Measurements from ENCODE around the gene TBCD.
A peak's percentile ranks its signal among the peaks of the same experiment; 100 is the strongest.

TBCD gene

GRCh38 chr17:82839617-82840292 is 87.9 kb downstream of the TBCD start, which contains the start of gene ZNF750:
TSS of gene ZNF750 (minus strand) at chr17:82840022. CDS start at chr17:82832454, 7,568 bp downstream.
- Mint-ChIP-seq H3K36me3 (ENCODE audit: low read depth) (no peaks in the 10 kb centered on the region), H3K27me3 (ENCODE audit: low read depth) (no peaks in the 10 kb centered on the region), H3K4me3 (no peak within 1 kb of the TSS), H3K9me3 (no peaks in the 10 kb centered on the region), H3K27ac (no peak within 1 kb of the TSS), H3K4me1 (ENCODE audit: low read depth) (peaks cover 3% of the 10 kb centered on the region)
- DNase-seq (ENCODE audit: low spot score): no peak

GRCh38 chr17:82840431-82840831 is 88.6 kb downstream of the TBCD start:
- no peak overlapping the region for H3K4me3 Mint-ChIP-seq
- no peak overlapping the region for H3K27ac Mint-ChIP-seq
- no peaks in the 10 kb centered on the region for H3K36me3 Mint-ChIP-seq (ENCODE audit: low read depth)
- no peak for DNase-seq (ENCODE audit: low spot score)
- no peaks in the 10 kb centered on the region for H3K27me3 Mint-ChIP-seq (ENCODE audit: low read depth)
- no peaks in the 10 kb centered on the region for H3K9me3 Mint-ChIP-seq
- peaks cover 3% of the 10 kb centered on the region for H3K4me1 Mint-ChIP-seq (ENCODE audit: low read depth)

GRCh38 chr17:82841921-82842596 is 90.2 kb downstream of the TBCD start:
- no peak for DNase-seq (ENCODE audit: low spot score)
- no peak overlapping the region for H3K27ac Mint-ChIP-seq
- H3K4me1 Mint-ChIP-seq (ENCODE audit: low read depth): peaks cover 3% of the 10 kb centered on the region
- H3K27me3 Mint-ChIP-seq (ENCODE audit: low read depth): no peaks in the 10 kb centered on the region
- no peak overlapping the region for H3K4me3 Mint-ChIP-seq
- H3K36me3 Mint-ChIP-seq (ENCODE audit: low read depth): no peaks in the 10 kb centered on the region
- no peaks in the 10 kb centered on the region for H3K9me3 Mint-ChIP-seq

GRCh38 chr17:82843904-82844680 is 92.2 kb downstream of the TBCD start:
- Mint-ChIP-seq H3K27ac (peak overlapping the region; percentile 7), H3K4me3 (no peak overlapping the region), H3K4me1 (ENCODE audit: low read depth) (peaks cover 10% of the 10 kb centered on the region), H3K9me3 (no peaks in the 10 kb centered on the region), H3K27me3 (ENCODE audit: low read depth) (no peaks in the 10 kb centered on the region), H3K36me3 (ENCODE audit: low read depth) (peaks cover 3% of the 10 kb centered on the region)
- no peak for DNase-seq (ENCODE audit: low spot score)

GRCh38 chr17:82844796-82845162 is 92.9 kb downstream of the TBCD start:
- Mint-ChIP-seq H3K4me3 (no peak overlapping the region), H3K27me3 (ENCODE audit: low read depth) (no peaks in the 10 kb centered on the region), H3K27ac (no peak overlapping the region), H3K9me3 (no peaks in the 10 kb centered on the region), H3K4me1 (ENCODE audit: low read depth) (peaks cover 13% of the 10 kb centered on the region), H3K36me3 (ENCODE audit: low read depth) (peaks cover 7% of the 10 kb centered on the region)
- no peak for DNase-seq (ENCODE audit: low spot score)

- H3K27me3 Mint-ChIP-seq (ENCODE audit: low read depth): no peaks in the 10 kb centered on the region
- peak overlapping the region; percentile 13 for H3K27ac Mint-ChIP-seq
- H3K36me3 Mint-ChIP-seq (ENCODE audit: low read depth): peaks cover 7% of the 10 kb centered on the region
- H3K9me3 Mint-ChIP-seq: no peaks in the 10 kb centered on the region
- no peak for DNase-seq (ENCODE audit: low spot score)
- peaks cover 13% of the 10 kb centered on the region for H3K4me1 Mint-ChIP-seq (ENCODE audit: low read depth)
- H3K4me3 Mint-ChIP-seq: no peak overlapping the region
These were observed 93.4 kb downstream of the TBCD start for GRCh38 chr17:82845163-82845807.

GRCh38 chr17:82846061-82846691 is 94.3 kb downstream of the TBCD start:
- Mint-ChIP-seq H3K4me1 (ENCODE audit: low read depth) (peaks cover 13% of the 10 kb centered on the region), H3K4me3 (no peak overlapping the region), H3K27ac (no peak overlapping the region), H3K36me3 (ENCODE audit: low read depth) (peaks cover 9% of the 10 kb centered on the region), H3K9me3 (no peaks in the 10 kb centered on the region), H3K27me3 (ENCODE audit: low read depth) (no peaks in the 10 kb centered on the region)
- DNase-seq (ENCODE audit: low spot score): no peak

GRCh38 chr17:82848022-82848592 is 96.2 kb downstream of the TBCD start:
- Mint-ChIP-seq H3K27ac (peak overlapping the region; percentile 36), H3K9me3 (no peaks in the 10 kb centered on the region), H3K4me3 (no peak overlapping the region), H3K27me3 (ENCODE audit: low read depth) (no peaks in the 10 kb centered on the region), H3K36me3 (ENCODE audit: low read depth) (peaks cover 9% of the 10 kb centered on the region), H3K4me1 (ENCODE audit: low read depth) (peaks cover 13% of the 10 kb centered on the region)
- DNase-seq (ENCODE audit: low spot score): no peak

- Mint-ChIP-seq H3K27me3 (ENCODE audit: low read depth) (no peaks in the 10 kb centered on the region), H3K27ac (peak overlapping the region; percentile 41), H3K4me3 (no peak overlapping the region), H3K36me3 (ENCODE audit: low read depth) (peaks cover 9% of the 10 kb centered on the region), H3K9me3 (no peaks in the 10 kb centered on the region), H3K4me1 (ENCODE audit: low read depth) (peaks cover 10% of the 10 kb centered on the region)
- DNase-seq (ENCODE audit: low spot score): no peak
These were observed 97.4 kb downstream of the TBCD start for GRCh38 chr17:82849076-82849945.

GRCh38 chr17:82851381-82851780 is 99.5 kb downstream of the TBCD start:
- Mint-ChIP-seq H3K9me3 (no peaks in the 10 kb centered on the region), H3K27ac (no peak overlapping the region), H3K4me1 (ENCODE audit: low read depth) (peaks cover 12% of the 10 kb centered on the region), H3K36me3 (ENCODE audit: low read depth) (peaks cover 12% of the 10 kb centered on the region), H3K27me3 (ENCODE audit: low read depth) (no peaks in the 10 kb centered on the region), H3K4me3 (no peak overlapping the region)
- no peak for DNase-seq (ENCODE audit: low spot score)

- Mint-ChIP-seq H3K4me1 (ENCODE audit: low read depth) (peaks cover 16% of the 10 kb centered on the region), H3K4me3 (no peak overlapping the region), H3K27me3 (ENCODE audit: low read depth) (no peaks in the 10 kb centered on the region), H3K36me3 (ENCODE audit: low read depth) (peaks cover 11% of the 10 kb centered on the region), H3K9me3 (no peaks in the 10 kb centered on the region), H3K27ac (no peak overlapping the region)
- DNase-seq (ENCODE audit: low spot score): no peak
These were observed 102.4 kb downstream of the TBCD start for GRCh38 chr17:82854226-82854625.

GRCh38 chr17:82856361-82856760 is 104.5 kb downstream of the TBCD start:
- Mint-ChIP-seq H3K4me3 (no peak overlapping the region), H3K9me3 (no peaks in the 10 kb centered on the region), H3K27me3 (ENCODE audit: low read depth) (no peaks in the 10 kb centered on the region), H3K4me1 (ENCODE audit: low read depth) (peaks cover 26% of the 10 kb centered on the region), H3K27ac (no peak overlapping the region), H3K36me3 (ENCODE audit: low read depth) (peaks cover 13% of the 10 kb centered on the region)
- no peak for DNase-seq (ENCODE audit: low spot score)
